H1 (cell line): ENCODE measurements around the gene SHPK. TPM values are rescaled to one million over a fixed set of nuclear protein-coding genes. Genes with fewer than 3 reads are reported as not detected.
A peak's percentile ranks its signal among the peaks of the same experiment; 100 is the strongest.

Experiments
- CTCF ChIA-PET: fragments of 300-600 bp; sonication (Branson Sonifier 250); formaldehyde crosslinking; loops from one replicate; lab custom pipeline; 2021; ENCODE audit not compliant: partially characterized antibody; lab: Charles Lee
- POLR2A ChIA-PET: fragments of 300-600 bp; sonication (Branson Sonifier 250); formaldehyde crosslinking; loops from one replicate; lab custom pipeline; 2021; ENCODE audit warnings: inconsistent platforms; ENCODE audit not compliant: partially characterized antibody; lab: Charles Lee
- DNase-seq, 2 experiments: peaks; one replicate each; pipeline versions ENCODE4 v3.0.0 to v3.0.0-alpha.2; 2010 to 2022; ENCODE audit warnings: low spot score in 2 of 2, low read depth in 1 of 2, mixed read lengths in 1 of 2
- FAIRE-seq: peaks from 2 replicates; lab custom pipeline; 2011; peaks lifted over from hg19 to GRCh38; lab: Jason Lieb, UNC
- H2AFZ ChIP-seq: 2 replicates; pipeline ENCODE4 v1.8.1; 2012; ENCODE audit warnings: low read length, inconsistent platforms
- H2AK5ac ChIP-seq: 2 replicates; pipeline ENCODE4 v1.6.1; 2013; ENCODE audit warnings: low read depth, low read length
- H2BK120ac ChIP-seq: replicated peaks from 2 replicates; pipeline ENCODE3; 2013; ENCODE audit warnings: low read depth, low read length, inconsistent platforms
- H2BK12ac ChIP-seq: 2 replicates; pipeline ENCODE4 v1.6.1; 2013; ENCODE audit warnings: low read depth, low read length
- H2BK15ac ChIP-seq: 2 replicates; pipeline ENCODE4 v1.6.1; 2013; ENCODE audit warnings: low read length
- H2BK20ac ChIP-seq: 2 replicates; pipeline ENCODE4 v1.6.1; 2013; ENCODE audit warnings: low read length
- H2BK5ac ChIP-seq: 2 replicates; pipeline ENCODE4 v1.6.1; 2013; ENCODE audit warnings: low read depth, low read length
- H3K14ac ChIP-seq: 2 replicates; pipeline ENCODE4 v1.6.1; 2013; ENCODE audit warnings: inconsistent platforms; ENCODE audit not compliant: insufficient read length
- H3K18ac ChIP-seq: 2 replicates; pipeline ENCODE4 v1.6.1; 2013; ENCODE audit warnings: low read length; ENCODE audit errors: extremely low read depth
- H3K23ac ChIP-seq: 2 replicates; pipeline ENCODE4 v1.6.1; 2013; ENCODE audit warnings: inconsistent platforms; ENCODE audit not compliant: insufficient read length
- H3K23me2 ChIP-seq: 2 replicates; pipeline ENCODE4 v1.6.1; 2013; ENCODE audit warnings: low read depth, low read length
- H3K27ac ChIP-seq: 2 replicates; pipeline ENCODE4 v1.6.1; 2011; ENCODE audit warnings: low read depth, low read length, inconsistent platforms
- H3K27me3 ChIP-seq, 4 experiments: replicated peaks in 1 of 4; 1 replicate in 1 of 4; 2 replicates in 3 of 4; pipeline versions ENCODE4 v1.6.1 to v1.8.1; 2011 to 2013; ENCODE audit warnings: low read length in 3 of 4, mild to moderate bottlenecking in 3 of 4, inconsistent platforms in 2 of 4, mixed read lengths in 2 of 4, moderate library complexity in 1 of 4; ENCODE audit not compliant: control insufficient read depth in 3 of 4, insufficient read depth in 3 of 4; ENCODE audit errors: extremely low read depth in 1 of 4
- H3K36me3 ChIP-seq, 4 experiments: 2 replicates each; pipeline versions ENCODE4 v1.6.1 to v1.8.1; 2011 to 2013; ENCODE audit warnings: mild to moderate bottlenecking in 4 of 4, low read length in 3 of 4, moderate library complexity in 2 of 4, control low read depth in 1 of 4, inconsistent platforms in 1 of 4; ENCODE audit not compliant: insufficient read depth in 4 of 4, control insufficient read depth in 2 of 4
- H3K4ac ChIP-seq: replicated peaks from 2 replicates; pipeline ENCODE3; 2013; ENCODE audit warnings: low read length, low read depth, mixed read lengths, inconsistent platforms; ENCODE audit not compliant: insufficient read length
- H3K4me1 ChIP-seq, 4 experiments: replicated peaks in 1 of 4; 1 replicate in 1 of 4; 2 replicates in 3 of 4; pipeline versions ENCODE4 v1.6.1 to v1.8.1; 2011 to 2013; ENCODE audit warnings: low read length in 3 of 4, inconsistent platforms in 2 of 4, mixed read lengths in 1 of 4; ENCODE audit not compliant: insufficient read depth in 4 of 4, control insufficient read depth in 3 of 4
- H3K4me2 ChIP-seq, 2 experiments: 2 replicates each; pipeline versions ENCODE4 v1.6.1 to v1.8.1; 2011 to 2013; ENCODE audit warnings: low read depth in 2 of 2, low read length in 2 of 2, control low read depth in 1 of 2, inconsistent platforms in 1 of 2, mild to moderate bottlenecking in 1 of 2; ENCODE audit not compliant: insufficient read depth in 1 of 2
- H3K4me3 ChIP-seq, 4 experiments: fragments of 200-600, 300-600 bp in 1 of 4; sonication (generic), shearing (Covaris generic), sonication (Bioruptor Twin) in 1 of 4; 2 replicates each; pipeline versions ENCODE4 v1.5.1 to v1.8.1; 2011 to 2016; ENCODE audit warnings: low read length in 4 of 4, low read depth in 3 of 4, control low read depth in 2 of 4, inconsistent platforms in 2 of 4, mild to moderate bottlenecking in 2 of 4, mixed read lengths in 1 of 4, moderate library complexity in 1 of 4; ENCODE audit not compliant: insufficient read depth in 2 of 4; ENCODE audit errors: extremely low read depth in 1 of 4
- H3K56ac ChIP-seq: replicated peaks from 2 replicates; pipeline ENCODE3; 2013; ENCODE audit warnings: low read depth, mild to moderate bottlenecking, mixed read lengths, low read length, inconsistent platforms; ENCODE audit not compliant: insufficient read length
- H3K79me1 ChIP-seq: 2 replicates; pipeline ENCODE4 v1.6.1; 2013; ENCODE audit warnings: low read depth, low read length, control low read depth
- H3K79me2 ChIP-seq, 2 experiments: 2 replicates each; pipeline versions ENCODE4 v1.6.1 to v1.8.1; 2012 to 2013; ENCODE audit warnings: low read length in 2 of 2, mild to moderate bottlenecking in 2 of 2, inconsistent platforms in 1 of 2; ENCODE audit not compliant: insufficient read depth in 2 of 2, control insufficient read depth in 1 of 2
- H3K9ac ChIP-seq, 4 experiments: replicated peaks in 1 of 4; 1 replicate in 1 of 4; 2 replicates in 3 of 4; pipeline versions ENCODE4 v1.6.1 to v1.8.1; 2011 to 2013; ENCODE audit warnings: low read depth in 3 of 4, low read length in 3 of 4, control low read depth in 2 of 4, mild to moderate bottlenecking in 2 of 4, moderate library complexity in 2 of 4, inconsistent platforms in 1 of 4; ENCODE audit errors: extremely low read depth in 1 of 4
- H3K9me3 ChIP-seq, 2 experiments: 2 replicates each; pipeline versions ENCODE4 v1.6.1 to v1.8.1; 2012 to 2013; ENCODE audit warnings: mild to moderate bottlenecking in 2 of 2, moderate library complexity in 2 of 2, control low read depth in 1 of 2, inconsistent platforms in 1 of 2, low read depth in 1 of 2, low read length in 1 of 2, mixed read lengths in 1 of 2; ENCODE audit not compliant: insufficient read depth in 2 of 2
- H4K20me1 ChIP-seq, 2 experiments: replicated peaks in 1 of 2; 2 replicates each; pipeline versions ENCODE3 to v1.8.1; 2011 to 2013; ENCODE audit warnings: inconsistent platforms in 2 of 2, low read length in 2 of 2, mild to moderate bottlenecking in 1 of 2; ENCODE audit not compliant: insufficient read depth in 2 of 2, control insufficient read depth in 1 of 2
- H4K5ac ChIP-seq: 2 replicates; pipeline ENCODE4 v1.6.1; 2013; ENCODE audit warnings: low read length, low read depth, mixed read lengths, inconsistent platforms; ENCODE audit not compliant: insufficient read length
- H4K8ac ChIP-seq: 2 replicates; pipeline ENCODE4 v1.8.0; 2013; ENCODE audit warnings: mild to moderate bottlenecking, moderate library complexity, low read length, inconsistent platforms; ENCODE audit not compliant: insufficient read depth; ENCODE audit errors: extremely low read depth
- H4K91ac ChIP-seq: replicated peaks from 2 replicates; pipeline ENCODE3; 2013; ENCODE audit warnings: low read length, mixed read lengths, inconsistent platforms; ENCODE audit not compliant: insufficient read length
- ASH2L ChIP-seq: fragments of 200-600, 300-600 bp; sonication (generic); IDR thresholded peaks from one replicate; pipeline ENCODE4 v1.7.1; 2017; ENCODE audit warnings: low read length
- EGR1 ChIP-seq: IDR thresholded peaks from 2 replicates; pipeline ENCODE4 v1.6.1; 2011; ENCODE audit warnings: low read depth, low read length, borderline replicate concordance
- POLR2A ChIP-seq, 2 experiments: IDR thresholded peaks; 1 replicate in 1 of 2; 2 replicates in 1 of 2; pipeline ENCODE4 v1.6.1; 2011; ENCODE audit warnings: low read depth in 2 of 2, low read length in 2 of 2, mild to moderate bottlenecking in 2 of 2; ENCODE audit errors: control extremely low read depth in 1 of 2
- WGBS, 2 experiments: shearing (Covaris generic) in 1 of 2; methylation state at CpG; one replicate each; pipeline versions ENCODE4 v1.1.6 to v1.1.7; 2013 to 2015; ENCODE audit warnings: low lambda C conversion rate in 2 of 2, mixed read lengths in 2 of 2, inconsistent platforms in 1 of 2, low coverage in 1 of 2, missing lambda C conversion rate in 1 of 2; ENCODE audit not compliant: insufficient replicate concordance in 2 of 2, insufficient coverage in 1 of 2, insufficient read length in 1 of 2; ENCODE audit errors: extremely low coverage in 1 of 2, missing lambda C conversion rate in 1 of 2; 5-methylcytosine and 5-hydroxymethylcytosine counted together
- polyA plus RNA-seq, 7 experiments: library from polyadenylated mRNA; depleted of rRNA in 3 of 7; stranded (reverse) in 5 of 7; unstranded in 2 of 7; fragments of >200 nt in 5 of 7; fragments of 200-250 nt in 2 of 7; gene quantifications; 1 replicate in 5 of 7; 2 replicates in 1 of 7; 4 replicates in 1 of 7; pipeline versions ENCODE4 v1.2.1 to v1.2.3, GENCODE V29; 2011 to 2013; ENCODE audit warnings: missing spikeins in 2 of 7, mixed read lengths in 2 of 7
- total RNA-seq: library from RNA; stranded (reverse); fragmentation: NEBNext Ultra II Directional; extraction: Animal tissue kit (Norgen Biotek cat#: 25700); gene quantifications from 2 replicates; pipeline ENCODE4 v1.2.1, GENCODE V29; 2021

Gene SHPK
- total and polyA plus RNA-seq, 2 of the 8 experiments (the other 6 are each of a cell fraction or from before 2014, with no cell fraction given) = 28.6 to 36.7 TPM

DNA sequence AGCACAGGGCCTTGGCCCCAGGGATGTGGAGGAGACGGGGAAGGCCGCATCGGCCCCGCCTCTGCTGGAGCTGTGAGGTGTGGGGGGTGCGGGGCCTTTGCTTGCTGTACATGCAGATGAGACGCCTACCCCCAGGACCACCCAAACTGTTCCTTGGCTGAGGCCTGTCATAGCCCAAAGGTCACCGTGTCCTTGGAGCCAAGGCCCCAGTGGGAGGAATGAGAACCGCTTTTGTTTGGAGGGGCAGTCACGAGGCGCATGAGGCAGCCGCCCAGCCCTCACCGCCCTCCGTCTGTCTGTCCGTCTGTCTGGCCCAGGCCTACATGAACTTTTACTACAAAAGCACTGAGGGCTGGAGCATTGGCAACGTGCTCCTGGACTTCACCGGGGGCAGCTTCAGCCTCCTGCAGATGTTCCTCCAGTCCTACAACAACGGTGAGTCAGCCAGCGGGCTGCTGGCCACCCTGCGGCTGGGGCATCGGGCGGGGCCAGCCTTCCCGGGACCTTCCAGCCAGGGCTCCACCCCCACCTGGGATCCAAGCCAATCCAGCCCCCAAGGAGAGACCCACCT is 23.6 kb upstream of the SHPK start:
- no peak overlapping the region for H2BK12ac ChIP-seq
- no peak overlapping the region for H3K56ac ChIP-seq
- ChIA-PET POLR2A (interaction anchor here (1.3 to 18.4 kb wide), 4 partner anchors 4 to 23 kb away, joined by 5 to 194 read pairs (median 101); partner anchors contain the start of genes CTNS, EMC6, SHPK and TAX1BP3), CTCF (interaction anchor here (1.6 to 4.2 kb wide), 2 partner anchors 12 to 23 kb away, joined by 8 to 20 read pairs; no protein-coding TSS in a partner anchor)
- no peak for TF ChIP-seq ASH2L
- no peak for TF ChIP-seq EGR1
- peak in 1 of 2 experiments; percentile 40; a peak in 1 of 3 replicates for TF ChIP-seq POLR2A (IDR thresholded peaks at IDR 0.05; ENCODE audit: control extremely low read depth in 1 of 2, low read depth in 2 of 2, low read length in 2 of 2)
- no peaks in the 10 kb centered on the region; the same call in 1 of the 2 replicates for H3K23me2 ChIP-seq
- no peak overlapping the region for H4K5ac ChIP-seq
- no peak overlapping the region for H3K4me3 ChIP-seq
- no peak overlapping the region for H2BK20ac ChIP-seq
- no peak overlapping the region for H4K91ac ChIP-seq
- H3K23ac ChIP-seq = no peak overlapping the region
- no peak overlapping the region for H3K4ac ChIP-seq
- no peak overlapping the region for H2BK15ac ChIP-seq
- H3K27ac ChIP-seq = no peak overlapping the region
- no peaks in the 10 kb centered on the region for H3K79me2 ChIP-seq
- no peaks in the 10 kb centered on the region for H3K9me3 ChIP-seq
- DNase-seq (no peak), FAIRE-seq (no peak)
- H3K18ac ChIP-seq = no peak overlapping the region
- no peak overlapping the region for H3K14ac ChIP-seq
- H3K36me3 ChIP-seq = peaks cover 0 to 6% (median 2%) of the 10 kb centered on the region in 4 experiments; a peak in 4 of 8 replicates
- H3K4me2 ChIP-seq = no peak overlapping the region
- no peak overlapping the region for H2AK5ac ChIP-seq
- no peak overlapping the region for H2BK120ac ChIP-seq
- no peak overlapping the region for H2BK5ac ChIP-seq
- H4K8ac ChIP-seq = 0 out of 2 replicates have a peak overlapping the region, but pooled peaks have one; percentile 35
- H4K20me1 ChIP-seq = peaks cover 4 to 6% of the 10 kb centered on the region in 2 experiments
- no peaks in the 10 kb centered on the region for H3K27me3 ChIP-seq
- H3K79me1 ChIP-seq = no peaks in the 10 kb centered on the region; the same call in 1 of the 2 replicates
- no peak overlapping the region for H2AFZ ChIP-seq
- H3K4me1 ChIP-seq = peaks cover 0 to 3% (median 1%) of the 10 kb centered on the region in 4 experiments; a peak in 3 of 7 replicates
- no peak overlapping the region for H3K9ac ChIP-seq
- WGBS, 2 experiments = 95% methylated on average over 20 of the region's 22 CpGs; no CpG with 5 or more reads in 1 of the 2 experiments
